CD4-positive, alpha-beta T cell (primary cell): Measurements from ENCODE around the gene FAM53B. TPM values are rescaled to one million over a fixed set of nuclear protein-coding genes. Genes with fewer than 3 reads are reported as not detected.

Experiments used
- ATAC-seq: fragments of 200-7000 bp; cut with Tn5 transposase; one replicate; pipeline ENCODE4 v1.10.0; 2022; ENCODE audit warnings: mild to moderate bottlenecking; ENCODE audit not compliant: poor library complexity
- CTCF ChIA-PET: fragments of 350-600 bp; sonication (Branson Sonifier 250); formaldehyde crosslinking; loops from one replicate; lab custom pipeline; 2021; ENCODE audit warnings: antibody characterized with exemption, inconsistent platforms; lab: Charles Lee
- POLR2A ChIA-PET: fragments of 350-600 bp; sonication (Branson Sonifier 250); formaldehyde crosslinking; loops from one replicate; lab custom pipeline; 2021; ENCODE audit warnings: antibody characterized with exemption, inconsistent platforms; lab: Charles Lee
- DNase-seq, 14 experiments: peaks; one replicate each; pipeline ENCODE4 v3.0.0-alpha.2; 2013 to 2020; ENCODE audit warnings: mixed read lengths in 2 of 14
- H3K27ac ChIP-seq, 2 donors: one replicate each; pipeline versions ENCODE4 v1.5.1 to v1.7.0; 2013; ENCODE audit warnings: low read length in 2 of 2, low read depth in 1 of 2, mild to moderate bottlenecking in 1 of 2
- H3K27me3 ChIP-seq, 2 experiments: 1 replicate in 1 of 2; 2 replicates in 1 of 2; pipeline versions ENCODE4 v1.6.1 to v1.7.0; 2013; ENCODE audit warnings: low read length in 2 of 2, control low read depth in 1 of 2, mild to moderate bottlenecking in 1 of 2, moderate library complexity in 1 of 2; ENCODE audit not compliant: insufficient read depth in 2 of 2, control insufficient read depth in 1 of 2
- H3K36me3 ChIP-seq: one replicate; pipeline ENCODE4 v1.6.1; 2013; ENCODE audit warnings: low read length, control low read depth; ENCODE audit not compliant: insufficient read depth
- H3K4me1 ChIP-seq: one replicate; pipeline ENCODE4 v1.6.1; 2013; ENCODE audit warnings: low read length, control low read depth; ENCODE audit not compliant: insufficient read depth
- H3K4me3 ChIP-seq: one replicate; pipeline ENCODE4 v1.5.1; 2013; ENCODE audit warnings: mild to moderate bottlenecking, low read length, moderate library complexity
- H3K9me3 ChIP-seq, 2 experiments: 1 replicate in 1 of 2; 2 replicates in 1 of 2; pipeline versions ENCODE4 v1.6.1 to v1.7.0; 2013; ENCODE audit warnings: low read length in 2 of 2, mild to moderate bottlenecking in 2 of 2, control low read depth in 1 of 2, moderate library complexity in 1 of 2; ENCODE audit not compliant: control insufficient read depth in 1 of 2, insufficient read depth in 1 of 2
- H3K27ac Mint-ChIP-seq: one replicate; pipeline ENCODE4 v1.8.0; 2020; ENCODE audit warnings: mixed read lengths
- H3K27me3 Mint-ChIP-seq: one replicate; pipeline ENCODE4 v1.8.0; 2021; ENCODE audit warnings: mixed read lengths
- H3K36me3 Mint-ChIP-seq: one replicate; pipeline ENCODE4 v1.8.0; 2021; ENCODE audit warnings: low read depth, mixed read lengths
- H3K4me1 Mint-ChIP-seq: one replicate; pipeline ENCODE4 v1.8.0; 2021; ENCODE audit warnings: low read depth, mixed read lengths
- H3K4me3 Mint-ChIP-seq: one replicate; pipeline ENCODE4 v1.8.0; 2020; ENCODE audit warnings: mild to moderate bottlenecking, mixed read lengths
- H3K9me3 Mint-ChIP-seq: one replicate; pipeline ENCODE4 v1.8.0; 2020; ENCODE audit warnings: mixed read lengths
- intact Hi-C, 2 experiments: fragments of 100-400 bp; cut with DNase I in 1 of 2; cut with micrococcal nuclease in 1 of 2; formaldehyde crosslinking; loops; one replicate each; pipeline versions ENCODE4 v1.15.1 to v1.9.0; 2023 to 2025; cut with DNase I, micrococcal nuclease
- total RNA-seq, 174 experiments: library from RNA in 2 of 174; stranded (reverse) in 2 of 174; gene quantifications; one replicate each; pipeline ENCODE4 v1.2.3 and lab custom pipeline; 2021 to 2026
- TF ChIP-seq, protein P1 (sequence below): fragments of 200-600 bp; IDR thresholded peaks from one replicate; pipeline ENCODE4 v1.8.0; 2022; ENCODE audit warnings: antibody characterized with exemption, mild to moderate bottlenecking

The FAM53B gene
- total RNA-seq, 2 experiments from 2014 or later, result 32.9 to 33.6 TPM

DNA sequence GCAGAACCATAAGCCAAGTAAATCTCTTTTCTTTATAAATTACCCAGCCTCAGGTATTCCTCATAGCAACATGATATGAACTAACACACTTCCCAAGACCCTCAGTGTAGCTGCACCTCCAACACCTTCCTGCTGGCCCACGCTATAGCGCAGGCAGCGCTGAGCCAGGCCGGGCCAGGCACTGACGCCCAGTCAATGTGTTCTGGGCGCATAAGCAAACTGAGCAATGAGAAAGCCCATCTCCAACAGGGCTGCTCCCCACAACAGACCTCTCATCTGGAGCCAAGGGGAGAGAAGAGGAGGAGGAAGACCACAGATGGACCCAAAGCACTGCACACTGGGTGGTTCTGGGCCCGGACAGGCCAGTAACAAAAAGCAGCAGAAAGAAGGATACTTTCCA, 40.8 kb downstream of the FAM53B start:
- Histone ChIP-seq H3K9me3 (no peaks in the 10 kb centered on the region), H3K27me3 (no peaks in the 10 kb centered on the region), H3K27ac (peak overlapping the region; percentile 24 to 71), H3K4me3 (no peak overlapping the region), H3K4me1 (peaks cover 100% of the 10 kb centered on the region), H3K36me3 (peaks cover 67% of the 10 kb centered on the region)
- Mint-ChIP-seq H3K4me3 (peak overlapping the region; percentile 45), H3K4me1 (peaks cover 99% of the 10 kb centered on the region), H3K27me3 (no peaks in the 10 kb centered on the region), H3K36me3 (peaks cover 52% of the 10 kb centered on the region), H3K9me3 (no peaks in the 10 kb centered on the region), H3K27ac (peak overlapping the region; percentile 91)
- POLR2A ChIA-PET, result interaction anchor here (1.1 to 10.2 kb wide), 4 partner anchors 13 to 38 kb away, joined by 3 to 133 read pairs (median 9); no protein-coding TSS in a partner anchor
- TF ChIP-seq, protein P1, sequence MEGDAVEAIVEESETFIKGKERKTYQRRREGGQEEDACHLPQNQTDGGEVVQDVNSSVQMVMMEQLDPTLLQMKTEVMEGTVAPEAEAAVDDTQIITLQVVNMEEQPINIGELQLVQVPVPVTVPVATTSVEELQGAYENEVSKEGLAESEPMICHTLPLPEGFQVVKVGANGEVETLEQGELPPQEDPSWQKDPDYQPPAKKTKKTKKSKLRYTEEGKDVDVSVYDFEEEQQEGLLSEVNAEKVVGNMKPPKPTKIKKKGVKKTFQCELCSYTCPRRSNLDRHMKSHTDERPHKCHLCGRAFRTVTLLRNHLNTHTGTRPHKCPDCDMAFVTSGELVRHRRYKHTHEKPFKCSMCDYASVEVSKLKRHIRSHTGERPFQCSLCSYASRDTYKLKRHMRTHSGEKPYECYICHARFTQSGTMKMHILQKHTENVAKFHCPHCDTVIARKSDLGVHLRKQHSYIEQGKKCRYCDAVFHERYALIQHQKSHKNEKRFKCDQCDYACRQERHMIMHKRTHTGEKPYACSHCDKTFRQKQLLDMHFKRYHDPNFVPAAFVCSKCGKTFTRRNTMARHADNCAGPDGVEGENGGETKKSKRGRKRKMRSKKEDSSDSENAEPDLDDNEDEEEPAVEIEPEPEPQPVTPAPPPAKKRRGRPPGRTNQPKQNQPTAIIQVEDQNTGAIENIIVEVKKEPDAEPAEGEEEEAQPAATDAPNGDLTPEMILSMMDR, result no peak
- intact Hi-C loops, result loop anchor here in 1 of 2 experiments (2.0 kb wide), 1 partner anchor 15 kb away; no protein-coding TSS in a partner anchor
- ATAC-seq (no peak), DNase-seq (no peak)
- CTCF ChIA-PET, result interaction anchor here (1.5 to 7.8 kb wide), 4 partner anchors 14 to 67 kb away, joined by 4 to 58 read pairs (median 25); partner anchors contain the start of gene FAM53B

DNA sequence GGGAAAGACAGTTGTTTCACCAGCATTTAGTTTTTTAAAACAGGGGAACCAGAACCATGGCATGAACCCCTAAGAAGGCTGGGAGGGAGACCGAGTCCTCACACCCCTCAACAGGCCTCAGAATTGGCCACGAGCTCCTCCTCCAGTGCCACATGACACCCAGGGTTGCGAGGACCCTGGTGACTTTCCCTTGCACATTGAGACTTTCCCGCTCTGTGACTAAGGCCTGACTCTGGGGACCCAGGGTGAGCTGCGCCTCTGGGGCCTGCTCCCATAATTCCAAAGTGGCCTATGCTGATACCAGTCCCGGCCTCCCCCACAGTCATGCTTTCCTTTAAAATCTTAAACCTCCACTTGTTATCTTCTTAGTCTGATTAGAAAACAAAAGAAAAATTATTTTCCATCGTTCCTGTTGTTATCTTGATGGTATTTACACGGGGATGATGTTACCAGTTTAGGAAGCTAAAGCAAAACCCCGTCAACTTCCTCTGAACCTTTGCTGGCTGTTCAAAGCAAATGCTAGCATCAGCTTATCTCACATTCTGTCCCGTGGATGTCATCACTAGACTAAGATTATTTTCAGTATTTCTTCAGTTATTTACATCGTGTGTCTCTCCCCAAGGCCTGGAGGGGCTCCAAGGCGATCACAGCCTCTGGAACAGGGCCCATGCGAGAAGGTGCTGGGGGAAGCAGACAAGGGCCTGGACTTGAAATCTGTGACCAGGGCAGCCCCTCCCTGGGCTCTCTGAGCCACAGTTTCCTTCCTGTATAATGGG, 42.1 kb downstream of the FAM53B start:
- H3K4me1 Mint-ChIP-seq, result peaks cover 100% of the 10 kb centered on the region
- Histone ChIP-seq H3K36me3 (peaks cover 67% of the 10 kb centered on the region), H3K9me3 (no peaks in the 10 kb centered on the region), H3K4me1 (peaks cover 100% of the 10 kb centered on the region), H3K4me3 (no peak overlapping the region), H3K27ac (peak overlapping the region; percentile 69 to 91), H3K27me3 (no peaks in the 10 kb centered on the region)
- H3K36me3 Mint-ChIP-seq, result peaks cover 60% of the 10 kb centered on the region
- peak overlapping the region; percentile 91 for H3K27ac Mint-ChIP-seq
- ChIA-PET CTCF (interaction anchor here (0.9 to 7.8 kb wide), 10 partner anchors 13 to 75 kb away, joined by 3 to 58 read pairs (median 4); partner anchors contain the start of gene FAM53B), POLR2A (interaction anchor here (0.6 to 10.2 kb wide), 14 partner anchors 12 to 160 kb away, joined by 3 to 133 read pairs (median 5); no protein-coding TSS in a partner anchor)
- no peaks in the 10 kb centered on the region for H3K9me3 Mint-ChIP-seq
- ATAC-seq (peak; percentile 69), DNase-seq (peak in 5 of 14 experiments; percentile 29 to 79 (median 62))
- H3K4me3 Mint-ChIP-seq, result peak overlapping the region; percentile 45
- TF ChIP-seq, protein P1, result no peak
- H3K27me3 Mint-ChIP-seq, result no peaks in the 10 kb centered on the region
- intact Hi-C loops, result loop anchor here in 1 of 2 experiments (2.0 kb wide), 1 partner anchor 17 kb away; no protein-coding TSS in a partner anchor

DNA sequence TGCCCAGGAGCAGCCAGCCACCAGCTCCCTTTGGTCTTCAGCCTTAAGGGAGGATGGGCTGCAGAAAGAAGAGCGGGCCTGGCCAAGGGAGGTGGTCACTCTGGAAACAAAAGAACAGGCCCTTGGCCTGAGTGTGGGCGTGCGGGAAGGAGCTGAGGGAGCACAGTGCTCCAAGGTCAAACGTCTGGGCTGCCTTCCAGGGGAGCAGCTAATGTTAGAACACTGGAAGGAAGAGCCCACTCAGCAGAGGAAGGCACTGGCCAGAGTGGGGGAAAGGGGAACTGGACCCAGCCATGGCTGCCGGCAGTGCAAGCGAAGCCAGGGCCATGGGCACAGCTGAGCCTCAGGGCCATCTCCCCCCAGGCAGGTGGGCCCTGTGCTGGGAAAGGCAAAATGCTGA, 42.7 kb downstream of the FAM53B start:
- Histone ChIP-seq H3K4me1 (peaks cover 100% of the 10 kb centered on the region), H3K27me3 (no peaks in the 10 kb centered on the region), H3K36me3 (peaks cover 63% of the 10 kb centered on the region), H3K4me3 (no peak overlapping the region), H3K9me3 (no peaks in the 10 kb centered on the region), H3K27ac (peak overlapping the region; percentile 69 to 91)
- H3K36me3 Mint-ChIP-seq, result peaks cover 60% of the 10 kb centered on the region
- H3K27me3 Mint-ChIP-seq, result no peaks in the 10 kb centered on the region
- H3K4me1 Mint-ChIP-seq, result peaks cover 100% of the 10 kb centered on the region
- ChIA-PET POLR2A (interaction anchor here (0.6 to 10.2 kb wide), 10 partner anchors 12 to 75 kb away, joined by 3 to 133 read pairs (median 5); no protein-coding TSS in a partner anchor), CTCF (interaction anchor here (1.2 to 7.8 kb wide), 7 partner anchors 12 to 75 kb away, joined by 3 to 58 read pairs (median 5); no protein-coding TSS in a partner anchor)
- TF ChIP-seq, protein P1, result no peak
- H3K27ac Mint-ChIP-seq, result peak overlapping the region; percentile 91
- no peak for ATAC-seq
- intact Hi-C loops, result no loop called here
- no peaks in the 10 kb centered on the region for H3K9me3 Mint-ChIP-seq
- peak overlapping the region; percentile 60 for H3K4me3 Mint-ChIP-seq
- no peak for DNase-seq
